T-helper 1 cell (primary cell): ENCODE results near the gene SLC25A15.

Experiments used
- DNase-seq, 5 donors: peaks; one replicate each; pipeline ENCODE4 v3.0.0-alpha.2; 2012 to 2020
- total RNA-seq, 4 donors: gene quantifications; one replicate each; lab custom pipeline; 2026; lab: John Stamatoyannopoulos, UW

The SLC25A15 gene
- 5.2 to 8.4 (median 6.9) reads per million in 4 donors for total RNA-seq

GRCh38 chr13:40789275-40790153, at the start of gene SLC25A15:
Gene SLC25A15, plus strand, starts transcription at chr13:40789611. Its CDS starts 3,616 bp downstream, at chr13:40793227.
- peak; percentile 52 to 74 (median 55) for DNase-seq

GRCh38 chr13:40749327-40749726, 40.1 kb upstream of the SLC25A15 start:
- no peak for DNase-seq

GRCh38 chr13:40755082-40755700, 34.2 kb upstream of the SLC25A15 start:
- no peak for DNase-seq

- no peak for DNase-seq
Measured at GRCh38 chr13:40756042-40756441, 33.4 kb upstream of the SLC25A15 start.

- no peak for DNase-seq
Measured at GRCh38 chr13:40758811-40759210, 30.6 kb upstream of the SLC25A15 start.

- no peak for DNase-seq
Measured at GRCh38 chr13:40762849-40763248, 26.6 kb upstream of the SLC25A15 start.

- DNase-seq, result peak in 3 of 5 donors; percentile 17 to 20 (median 19)
Measured at GRCh38 chr13:40764587-40765403, 24.6 kb upstream of the SLC25A15 start.

GRCh38 chr13:40765602-40766001, 23.8 kb upstream of the SLC25A15 start:
- DNase-seq, result no peak

- no peak for DNase-seq
Measured at GRCh38 chr13:40769970-40770369, 19.4 kb upstream of the SLC25A15 start.

- no peak for DNase-seq
Measured at GRCh38 chr13:40770609-40770933, 18.8 kb upstream of the SLC25A15 start.

- peak; percentile 85 to 95 (median 90) for DNase-seq
Measured at GRCh38 chr13:40770934-40771618, 18.3 kb upstream of the SLC25A15 start, which contains the start of gene MRPS31. Gene MRPS31, minus strand, starts transcription at chr13:40771190. Its CDS starts 54 bp downstream, at chr13:40771136.

- no peak for DNase-seq
Measured at GRCh38 chr13:40772765-40773473, 16.5 kb upstream of the SLC25A15 start.

GRCh38 chr13:40774672-40775071, 14.7 kb upstream of the SLC25A15 start:
- DNase-seq, result no peak

GRCh38 chr13:40776232-40776631, 13.2 kb upstream of the SLC25A15 start:
- DNase-seq, result peak in 2 of 5 donors; percentile 5 to 64

- peak; percentile 43 to 94 (median 56) for DNase-seq
Measured at GRCh38 chr13:40776681-40777165, 12.7 kb upstream of the SLC25A15 start.

GRCh38 chr13:40777166-40777808, 12.1 kb upstream of the SLC25A15 start:
- DNase-seq, result peak in 3 of 5 donors; percentile 22 to 74 (median 36)

- DNase-seq, result no peak
Measured at GRCh38 chr13:40777809-40778175, 11.6 kb upstream of the SLC25A15 start.

- DNase-seq, result no peak
Measured at GRCh38 chr13:40779049-40779448, 10.4 kb upstream of the SLC25A15 start.

- DNase-seq, result no peak
Measured at GRCh38 chr13:40779796-40780285, 9.6 kb upstream of the SLC25A15 start.

- DNase-seq, result no peak
Measured at GRCh38 chr13:40780822-40781401, 8.5 kb upstream of the SLC25A15 start.
